ENCODE results near the gene N4BP2. TPM values are rescaled to one million over a fixed set of nuclear protein-coding genes. Genes with fewer than 3 reads are reported as not detected.
A peak's percentile ranks its signal among the peaks of the same experiment; 100 is the strongest.

N4BP2 gene
- total and polyA plus RNA-seq, 2 of the 8 experiments (the other 6 are each of a cell fraction or from before 2014, with no cell fraction given), result 4.4 to 44.7 TPM

- no peak overlapping the region for H2BK12ac ChIP-seq (ENCODE audit: low read depth, low read length)
- H3K27ac ChIP-seq (ENCODE audit: low read depth, low read length), result peak overlapping the region; percentile 91; the same call in 1 of the 2 replicates
- H2BK20ac ChIP-seq (ENCODE audit: low read length), result no peak overlapping the region
- DNase-seq (ENCODE audit: low read depth in 1 of 2, low spot score in 2 of 2), result peak in 1 of 2 experiments; percentile 59
- no peaks in the 10 kb centered on the region for H3K27me3 ChIP-seq (replicated peaks in 1 of 4; ENCODE audit: control insufficient read depth in 3 of 4, extremely low read depth in 1 of 4, insufficient read depth in 3 of 4, low read length in 3 of 4)
- H4K20me1 ChIP-seq (replicated peaks in 1 of 2; ENCODE audit: control insufficient read depth in 1 of 2, insufficient read depth in 2 of 2, low read length in 2 of 2), result no peaks in the 10 kb centered on the region
- ChIA-PET CTCF (ENCODE audit: partially characterized antibody) (interaction anchor here (1.1 to 1.8 kb wide), 2 partner anchors 9 to 61 kb away, joined by 3 to 4 read pairs; no protein-coding TSS in a partner anchor), POLR2A (ENCODE audit: partially characterized antibody) (interaction anchor here (0.6 to 2.5 kb wide), 11 partner anchors 9 to 572 kb away, joined by 3 to 6 read pairs (median 4); partner anchors contain the start of gene RBM47)
- no peak overlapping the region for H4K8ac ChIP-seq (ENCODE audit: extremely low read depth, insufficient read depth, low read length)
- peak overlapping the region; percentile 63 to 88 for H3K4me2 ChIP-seq (ENCODE audit: insufficient read depth in 1 of 2, low read depth in 2 of 2, low read length in 2 of 2)
- H2BK15ac ChIP-seq (ENCODE audit: low read length), result no peak overlapping the region
- peaks cover 5% of the 10 kb centered on the region for H3K79me1 ChIP-seq (ENCODE audit: low read depth, low read length)
- peaks cover 6% of the 10 kb centered on the region for H3K23me2 ChIP-seq (ENCODE audit: low read depth, low read length)
- H2AK5ac ChIP-seq (ENCODE audit: low read depth, low read length), result no peak overlapping the region
- H2AFZ ChIP-seq (ENCODE audit: low read length), result no peak overlapping the region
- peak overlapping the region; percentile 28 for H3K4ac ChIP-seq (replicated peaks; ENCODE audit: insufficient read length, low read depth, low read length)
- FAIRE-seq, result peak; percentile 62
- 0% methylated on average over 13 of the region's 13 CpGs; no CpG with 5 or more reads in 1 of the 2 experiments for WGBS, 2 experiments (ENCODE audit: extremely low coverage in 1 of 2, insufficient coverage in 1 of 2, insufficient read length in 1 of 2, insufficient replicate concordance in 2 of 2, low coverage in 1 of 2, low lambda C conversion rate in 2 of 2, missing lambda C conversion rate in 1 of 2)
- peak overlapping the region; percentile 12 for H4K91ac ChIP-seq (replicated peaks; ENCODE audit: insufficient read length, low read length)
- no peak overlapping the region for H4K5ac ChIP-seq (ENCODE audit: insufficient read length, low read depth, low read length)
- peak overlapping the region; percentile 57 to 92 (median 90) for H3K9ac ChIP-seq (replicated peaks in 1 of 4; ENCODE audit: extremely low read depth in 1 of 4, low read depth in 3 of 4, low read length in 3 of 4)
- 0 out of 2 replicates have a peak overlapping the region, but pooled peaks have one; percentile 2 for H2BK5ac ChIP-seq (ENCODE audit: low read depth, low read length)
- peaks cover 0 to 43% of the 10 kb centered on the region in 2 experiments; a peak in 3 of 4 replicates for H3K79me2 ChIP-seq (ENCODE audit: control insufficient read depth in 1 of 2, insufficient read depth in 2 of 2, low read length in 2 of 2)
- no peaks in the 10 kb centered on the region for H3K9me3 ChIP-seq (ENCODE audit: insufficient read depth in 2 of 2, low read depth in 1 of 2, low read length in 1 of 2)
- H3K36me3 ChIP-seq (ENCODE audit: control insufficient read depth in 2 of 4, insufficient read depth in 4 of 4, low read length in 3 of 4), result peaks cover 0 to 3% (median 0%) of the 10 kb centered on the region in 4 experiments; a peak in 4 of 8 replicates
- H3K23ac ChIP-seq (ENCODE audit: insufficient read length), result no peak overlapping the region
- H3K4me1 ChIP-seq (replicated peaks in 1 of 4; ENCODE audit: control insufficient read depth in 3 of 4, insufficient read depth in 4 of 4, low read length in 3 of 4), result peaks cover 0 to 12% (median 3%) of the 10 kb centered on the region in 4 experiments; a peak in 3 of 7 replicates
- peak overlapping the region; percentile 55 for H3K56ac ChIP-seq (replicated peaks; ENCODE audit: insufficient read length, low read depth, low read length)
- H3K18ac ChIP-seq (ENCODE audit: extremely low read depth, low read length), result peak overlapping the region; percentile 87
- no peak overlapping the region for H3K14ac ChIP-seq (ENCODE audit: insufficient read length)
- no peak overlapping the region for H2BK120ac ChIP-seq (replicated peaks; ENCODE audit: low read depth, low read length)
- peak overlapping the region; percentile 64 to 80 (median 76) for H3K4me3 ChIP-seq (ENCODE audit: extremely low read depth in 1 of 4, insufficient read depth in 2 of 4, low read depth in 3 of 4, low read length in 4 of 4)
- TF ChIP-seq POLR2A (IDR thresholded peaks at IDR 0.05; ENCODE audit: control extremely low read depth in 1 of 2, low read depth in 2 of 2, low read length in 2 of 2), result peak in 1 of 2 experiments; percentile 26; a peak in 2 of 3 replicates
- TF ChIP-seq MAX (IDR thresholded peaks at IDR 0.05), result 0 out of 2 replicates have a peak, but pooled peaks have one; percentile 21
- TF ChIP-seq SUZ12 (IDR thresholded peaks at IDR 0.05; ENCODE audit: low read length), result no peak
- no peak for TF ChIP-seq HDAC2 (IDR thresholded peaks at IDR 0.05; ENCODE audit: borderline replicate concordance in 1 of 2, low read depth in 2 of 2, low read length in 2 of 2)
- no peak for TF ChIP-seq TAF7 (optimal IDR thresholded peaks at IDR 0.05; ENCODE audit: borderline replicate concordance, low read depth, low read length)
- no peak for TF ChIP-seq TCF12 (IDR thresholded peaks at IDR 0.05; ENCODE audit: low read depth, low read length)
- TF ChIP-seq TAF1 (IDR thresholded peaks at IDR 0.05; ENCODE audit: low read depth, low read length), result no peak
- TF ChIP-seq BCL11A (IDR thresholded peaks at IDR 0.05; ENCODE audit: low read depth in 2 of 2, low read length in 2 of 2), result no peak
- peak; percentile 77 for TF ChIP-seq SAP30 (IDR thresholded peaks at IDR 0.05; ENCODE audit: insufficient read depth, insufficient replicate concordance, low read length)
- peak; percentile 68; the same call in 1 of the 2 replicates for TF ChIP-seq RFX5 (IDR thresholded peaks at IDR 0.05; ENCODE audit: borderline replicate concordance, low read depth, low read length)
- TF ChIP-seq HDAC6 (IDR thresholded peaks at IDR 0.05; ENCODE audit: low read depth, low read length), result no peak
- no peak for TF ChIP-seq CHD1 (IDR thresholded peaks at IDR 0.05; ENCODE audit: low read depth, low read length)
Observed at GRCh38 chr4:40057586-40058091, 989 bp downstream of the N4BP2 start.
